H9 (cell line): ENCODE results near the gene PQBP1. TPM values are rescaled to one million over a fixed set of nuclear protein-coding genes. Genes with fewer than 3 reads are reported as not detected.

Source experiments
- DNase-seq: peaks from one replicate; pipeline ENCODE4 v3.0.0-alpha.2; 2017
- H2AFZ ChIP-seq: one replicate; pipeline ENCODE4 v1.6.1; 2013; ENCODE audit warnings: mild to moderate bottlenecking, low read length, control low read depth, moderate library complexity
- H2AK5ac ChIP-seq: 2 replicates; pipeline ENCODE4 v1.6.1; 2013; ENCODE audit warnings: low read length, control low read depth, mixed read lengths; ENCODE audit not compliant: insufficient read length
- H2BK120ac ChIP-seq: one replicate; pipeline ENCODE4 v1.6.1; 2013; ENCODE audit warnings: low read depth, mild to moderate bottlenecking, low read length, control low read depth, inconsistent platforms; ENCODE audit not compliant: poor library complexity, severe bottlenecking
- H2BK12ac ChIP-seq: 2 replicates; pipeline ENCODE4 v1.6.1; 2013; ENCODE audit warnings: low read length, control low read depth, mixed read lengths, low read depth; ENCODE audit not compliant: insufficient read length
- H2BK15ac ChIP-seq: 2 replicates; pipeline ENCODE4 v1.6.1; 2013; ENCODE audit warnings: low read depth, low read length, control low read depth
- H2BK20ac ChIP-seq: one replicate; pipeline ENCODE4 v1.6.1; 2013; ENCODE audit warnings: low read depth, mild to moderate bottlenecking, low read length, control low read depth, inconsistent platforms; ENCODE audit not compliant: poor library complexity, severe bottlenecking
- H2BK5ac ChIP-seq: 2 replicates; pipeline ENCODE4 v1.6.1; 2013; ENCODE audit warnings: low read length, control low read depth, mixed read lengths; ENCODE audit not compliant: insufficient read length
- H3K14ac ChIP-seq: 2 replicates; pipeline ENCODE4 v1.6.1; 2013; ENCODE audit warnings: low read length, control low read depth; ENCODE audit not compliant: insufficient read depth
- H3K18ac ChIP-seq: 2 replicates; pipeline ENCODE4 v1.6.1; 2013; ENCODE audit warnings: low read depth, mild to moderate bottlenecking, mixed read lengths, low read length, control low read depth; ENCODE audit not compliant: insufficient read length
- H3K23ac ChIP-seq: 2 replicates; pipeline ENCODE4 v1.6.1; 2013; ENCODE audit warnings: low read length, control low read depth, mixed read lengths, low read depth; ENCODE audit not compliant: insufficient read length
- H3K23me2 ChIP-seq: 2 replicates; pipeline ENCODE4 v1.6.1; 2013; ENCODE audit warnings: low read depth, mild to moderate bottlenecking, mixed read lengths, low read length, control low read depth; ENCODE audit not compliant: insufficient read length, poor library complexity, severe bottlenecking
- H3K27ac ChIP-seq: 2 replicates; pipeline ENCODE4 v1.5.1; 2013; ENCODE audit warnings: low read length, control low read depth, mixed read lengths, low read depth; ENCODE audit not compliant: insufficient read length
- H3K27me3 ChIP-seq: 2 replicates; pipeline ENCODE4 v1.6.1; 2013; ENCODE audit warnings: low read length, control low read depth, inconsistent platforms; ENCODE audit not compliant: insufficient read depth
- H3K4ac ChIP-seq: 2 replicates; pipeline ENCODE4 v1.6.1; 2013; ENCODE audit warnings: low read depth, mild to moderate bottlenecking, control low read depth, inconsistent platforms, low read length, moderate library complexity
- H3K4me1 ChIP-seq: 2 replicates; pipeline ENCODE4 v1.6.1; 2013; ENCODE audit warnings: low read length, control low read depth, inconsistent platforms; ENCODE audit not compliant: insufficient read depth
- H3K4me2 ChIP-seq: 2 replicates; pipeline ENCODE4 v1.6.1; 2013; ENCODE audit warnings: low read length, control low read depth, mixed read lengths; ENCODE audit not compliant: insufficient read length, insufficient read depth
- H3K56ac ChIP-seq: 2 replicates; pipeline ENCODE4 v1.6.1; 2013; ENCODE audit warnings: low read depth, mild to moderate bottlenecking, mixed read lengths, low read length, control low read depth; ENCODE audit not compliant: insufficient read length
- H3K79me1 ChIP-seq: 2 replicates; pipeline ENCODE4 v1.6.1; 2013; ENCODE audit warnings: low read depth, mild to moderate bottlenecking, moderate library complexity, low read length, control low read depth, inconsistent platforms; ENCODE audit not compliant: insufficient read depth, poor library complexity, severe bottlenecking
- H3K79me2 ChIP-seq: 2 replicates; pipeline ENCODE4 v1.6.1; 2013; ENCODE audit warnings: low read length, control low read depth, inconsistent platforms; ENCODE audit not compliant: insufficient read depth
- H3K9ac ChIP-seq: 2 replicates; pipeline ENCODE4 v1.6.1; 2013; ENCODE audit warnings: low read length, control low read depth, mixed read lengths; ENCODE audit not compliant: insufficient read length; ENCODE audit errors: extremely low read depth
- H3K9me3 ChIP-seq: one replicate; pipeline ENCODE4 v1.6.1; 2013; ENCODE audit warnings: low read depth, low read length, inconsistent platforms; ENCODE audit not compliant: control insufficient read depth
- H3T11ph ChIP-seq: one replicate; pipeline ENCODE4 v1.6.1; 2013; ENCODE audit warnings: mild to moderate bottlenecking, low read length, control low read depth, inconsistent platforms
- H4K20me1 ChIP-seq: one replicate; pipeline ENCODE4 v1.6.1; 2013; ENCODE audit not compliant: control insufficient read depth, insufficient read length, insufficient read depth
- H4K5ac ChIP-seq: 2 replicates; pipeline ENCODE4 v1.6.1; 2013; ENCODE audit warnings: low read depth, mild to moderate bottlenecking, mixed read lengths, low read length, control low read depth; ENCODE audit not compliant: insufficient read length
- H4K8ac ChIP-seq: replicated peaks from 2 replicates; pipeline ENCODE4 v1.6.1; 2013; ENCODE audit warnings: low read length, control low read depth, mixed read lengths, low read depth; ENCODE audit not compliant: insufficient read length
- H4K91ac ChIP-seq: 2 replicates; pipeline ENCODE4 v1.6.1; 2013; ENCODE audit warnings: low read depth, mild to moderate bottlenecking, moderate library complexity, mixed read lengths, low read length, control low read depth; ENCODE audit not compliant: insufficient read length
- H3K27ac Mint-ChIP-seq, 3 experiments: 2 replicates in 2 of 3; 3 replicates in 1 of 3; pipeline ENCODE4 v1.8.0; 2020 to 2021; ENCODE audit warnings: mixed read lengths in 3 of 3, mild to moderate bottlenecking in 1 of 3, moderate library complexity in 1 of 3
- H3K27me3 Mint-ChIP-seq: 2 replicates; pipeline ENCODE4 v1.8.0; 2021; ENCODE audit warnings: low read depth, mild to moderate bottlenecking, moderate library complexity, mixed read lengths
- H3K36me3 Mint-ChIP-seq, 3 experiments: 2 replicates in 2 of 3; 3 replicates in 1 of 3; pipeline ENCODE4 v1.8.0; 2020 to 2021; ENCODE audit warnings: low read depth in 3 of 3, mixed read lengths in 3 of 3; ENCODE audit not compliant: insufficient read depth in 1 of 3
- H3K4me1 Mint-ChIP-seq, 2 experiments: 2 replicates each; pipeline ENCODE4 v1.8.0; 2020; ENCODE audit warnings: mixed read lengths in 2 of 2
- H3K4me3 Mint-ChIP-seq, 2 experiments: 2 replicates in 1 of 2; 3 replicates in 1 of 2; pipeline ENCODE4 v1.8.0; 2020 to 2021; ENCODE audit warnings: mild to moderate bottlenecking in 2 of 2, mixed read lengths in 2 of 2, moderate library complexity in 1 of 2
- H3K9me3 Mint-ChIP-seq, 2 experiments: 2 replicates in 1 of 2; 3 replicates in 1 of 2; pipeline ENCODE4 v1.8.0; 2020; ENCODE audit warnings: mild to moderate bottlenecking in 2 of 2, mixed read lengths in 2 of 2, moderate library complexity in 1 of 2
- CTCF ChIP-seq: fragments of 200-600 bp; sonication (generic); conservative IDR thresholded peaks from 3 replicates; pipeline ENCODE4 v1.8.0; 2021; ENCODE audit warnings: antibody characterized with exemption, mild to moderate bottlenecking
- WGBS: extraction: QIAGEN DNeasy Blood & Tissue Kit; methylation state at CpG from one replicate; pipeline ENCODE4 v1.1.7; 2013; ENCODE audit warnings: missing lambda C conversion rate, low lambda C conversion rate, mixed read lengths; ENCODE audit not compliant: insufficient read length; ENCODE audit errors: extremely low coverage; 5-methylcytosine and 5-hydroxymethylcytosine counted together
- total RNA-seq: library from RNA; stranded (reverse); gene quantifications from 2 replicates; pipeline ENCODE4 v1.2.1, GENCODE V29; 2021

Gene PQBP1
- total RNA-seq, 1 experiment from 2014 or later = 87.9 TPM

GRCh38 chrX:48945517-48946348 is 48.0 kb downstream of the PQBP1 start:
- Mint-ChIP-seq H3K9me3 (peaks cover 55 to 65% of the 10 kb centered on the region in 2 experiments), H3K4me1 (peaks cover 8 to 11% of the 10 kb centered on the region in 2 experiments), H3K36me3 (peaks cover 19 to 39% (median 30%) of the 10 kb centered on the region in 3 experiments), H3K27me3 (peaks cover 1% of the 10 kb centered on the region; the same call in 1 of the 2 replicates), H3K27ac (peak overlapping the region in 2 of 3 experiments; percentile 20 to 24; a peak in 2 of 7 replicates), H3K4me3 (no peak overlapping the region)
- Histone ChIP-seq H3K27ac (no peak overlapping the region), H2BK15ac (no peak overlapping the region), H2BK12ac (no peak overlapping the region), H3K4me2 (no peak overlapping the region), H3K18ac (no peak overlapping the region), H3K79me2 (peaks cover 4% of the 10 kb centered on the region; the same call in 1 of the 2 replicates), H3K9ac (no peak overlapping the region), H4K20me1 (no peaks in the 10 kb centered on the region), H3K4ac (no peak overlapping the region), H3K9me3 (no peaks in the 10 kb centered on the region), H3T11ph (no peak overlapping the region), H3K23me2 (no peaks in the 10 kb centered on the region), H2AFZ (no peak overlapping the region), H2BK20ac (no peak overlapping the region), H3K79me1 (peaks cover 6% of the 10 kb centered on the region), H3K56ac (no peak overlapping the region), H3K23ac (no peak overlapping the region), H3K14ac (no peak overlapping the region), H2BK120ac (no peak overlapping the region), H4K91ac (no peak overlapping the region), H3K27me3 (no peaks in the 10 kb centered on the region), H2AK5ac (no peak overlapping the region), H2BK5ac (no peak overlapping the region), H4K5ac (no peak overlapping the region), H3K4me1 (no peaks in the 10 kb centered on the region; the same call in 1 of the 2 replicates), H4K8ac (no peak overlapping the region)
- WGBS = no CpG with 5 or more reads among the region's 8 CpGs
- TF ChIP-seq CTCF = peak; percentile 79
- DNase-seq = peak; percentile 63
